GM18498 (cell line): Measurements from ENCODE around the gene IL17REL.

Source experiments
- ATAC-seq: cut with Tn5 transposase; IDR thresholded peaks from one replicate; pipeline ENCODE4 v1.9.1; 2021; ENCODE audit warnings: mild to moderate bottlenecking, moderate library complexity; ENCODE audit not compliant: unreplicated experiment

IL17REL gene

GRCh38 chr22:49969751-49970527 is 42.6 kb downstream of the IL17REL start:
- peak; percentile 1 for ATAC-seq

DNA sequence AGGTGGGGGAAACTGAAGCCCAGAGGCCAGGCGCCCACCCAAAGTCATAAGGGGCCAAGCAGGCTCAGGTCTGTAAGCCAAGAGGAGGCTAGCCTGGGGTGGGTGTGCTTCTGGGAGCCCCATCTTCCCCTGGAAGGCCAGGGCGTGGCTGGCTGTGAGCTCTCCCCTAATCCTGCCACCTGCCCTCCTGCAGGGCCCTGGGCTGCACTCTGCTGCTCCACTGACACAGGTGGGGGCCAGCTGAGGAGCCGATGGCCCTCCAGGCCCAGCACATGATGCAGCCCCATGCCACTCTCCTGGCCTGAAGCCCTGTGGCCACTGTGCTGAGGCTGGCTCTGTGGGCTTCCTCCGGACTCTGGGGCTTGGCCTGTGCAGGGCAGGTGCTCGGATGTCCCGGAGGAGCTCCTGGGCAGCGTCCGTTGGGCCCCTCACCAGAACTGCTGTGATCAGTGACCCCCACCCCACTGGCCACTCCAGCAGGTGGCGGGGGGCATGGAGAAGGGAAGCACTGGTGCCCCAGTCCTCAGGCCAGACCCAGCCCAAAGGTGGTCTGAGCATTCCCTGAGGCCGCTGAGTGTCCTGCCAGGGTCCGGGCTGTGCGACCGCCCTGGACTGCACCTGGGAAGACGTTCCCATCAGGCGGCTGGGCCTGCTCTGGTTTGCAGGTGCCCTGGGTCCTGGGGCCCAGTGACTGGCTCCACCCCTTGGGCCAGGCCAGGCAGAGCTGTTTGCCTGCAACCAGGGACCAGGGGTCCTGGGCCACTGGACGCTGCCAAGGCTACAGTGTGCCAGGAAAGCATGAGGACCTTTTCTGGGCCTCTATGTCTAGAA is 43.5 kb downstream of the IL17REL start:
- no peak for ATAC-seq

DNA sequence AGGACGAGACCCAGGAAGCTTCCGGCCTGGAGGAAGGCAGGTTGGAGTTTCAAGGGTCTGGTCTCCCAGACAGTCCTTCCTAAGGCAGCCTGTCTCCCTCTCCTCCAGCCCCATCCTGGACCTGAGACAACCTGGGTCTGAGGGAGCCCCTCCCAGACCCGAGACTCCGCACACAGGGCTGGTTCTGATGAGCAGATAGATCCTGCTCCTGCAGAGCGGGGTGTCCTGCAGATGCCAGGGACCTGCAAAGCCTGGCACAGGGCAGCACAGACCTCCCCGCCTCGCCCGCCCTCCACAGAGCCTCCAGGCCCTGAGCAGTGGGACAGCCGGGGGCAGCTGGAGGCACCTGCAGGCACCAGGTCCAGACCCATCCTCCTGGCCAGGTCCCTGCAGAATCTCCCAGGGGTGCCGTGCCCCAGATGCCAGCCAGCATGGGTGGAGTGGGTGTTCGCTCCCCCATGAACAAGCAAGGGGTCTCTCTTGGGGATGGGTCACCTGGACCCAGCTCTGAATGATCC is 44.2 kb downstream of the IL17REL start:
- no peak for ATAC-seq

GRCh38 chr22:49967706-49968208 is 44.8 kb downstream of the IL17REL start:
- no peak for ATAC-seq

DNA sequence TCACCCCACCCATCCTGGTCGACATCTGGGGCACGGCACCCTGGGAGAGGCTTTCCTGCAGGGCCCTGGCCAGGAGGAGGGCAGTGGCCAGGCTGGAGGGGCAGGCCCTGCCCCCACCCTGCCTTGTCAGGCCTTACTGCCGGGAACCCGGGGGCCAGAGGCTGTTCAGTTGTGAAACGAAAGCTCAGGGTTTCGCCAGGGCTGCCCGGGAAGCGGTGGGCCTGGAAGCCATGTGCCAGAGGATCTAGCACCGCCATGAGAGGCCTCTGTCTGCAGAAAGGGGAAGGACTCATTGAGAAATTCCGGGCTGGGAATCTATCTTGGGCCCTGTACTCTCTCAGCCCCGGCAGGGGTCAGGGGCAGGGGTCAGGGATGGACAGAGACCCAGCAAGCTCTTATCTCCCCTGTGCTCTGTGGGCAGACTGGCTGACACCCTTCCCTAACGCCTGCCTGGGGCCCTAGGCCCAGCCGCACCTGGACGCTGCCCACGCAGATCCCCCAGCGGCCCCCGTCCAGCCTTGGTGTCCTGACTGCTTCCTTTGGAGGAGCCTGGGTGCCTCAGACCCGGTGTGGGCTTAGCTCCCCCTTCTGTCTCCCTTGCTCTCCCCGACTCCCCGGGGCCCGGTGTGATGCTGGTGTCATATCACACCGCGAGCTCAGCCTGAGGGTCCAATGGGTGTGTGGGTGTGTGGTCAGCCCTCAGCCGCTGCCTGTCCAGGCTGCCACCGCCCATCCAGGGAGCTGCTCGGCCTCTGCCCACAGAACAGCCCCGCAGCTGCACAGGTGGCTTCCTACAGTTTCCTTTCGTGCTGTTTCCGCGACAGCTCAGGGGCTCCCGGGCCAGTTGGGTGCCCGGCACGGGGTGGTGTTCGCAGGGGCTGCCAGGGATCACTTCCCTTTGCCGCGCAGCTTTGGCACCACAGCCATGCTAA is 45.5 kb downstream of the IL17REL start:
- no peak for ATAC-seq

DNA sequence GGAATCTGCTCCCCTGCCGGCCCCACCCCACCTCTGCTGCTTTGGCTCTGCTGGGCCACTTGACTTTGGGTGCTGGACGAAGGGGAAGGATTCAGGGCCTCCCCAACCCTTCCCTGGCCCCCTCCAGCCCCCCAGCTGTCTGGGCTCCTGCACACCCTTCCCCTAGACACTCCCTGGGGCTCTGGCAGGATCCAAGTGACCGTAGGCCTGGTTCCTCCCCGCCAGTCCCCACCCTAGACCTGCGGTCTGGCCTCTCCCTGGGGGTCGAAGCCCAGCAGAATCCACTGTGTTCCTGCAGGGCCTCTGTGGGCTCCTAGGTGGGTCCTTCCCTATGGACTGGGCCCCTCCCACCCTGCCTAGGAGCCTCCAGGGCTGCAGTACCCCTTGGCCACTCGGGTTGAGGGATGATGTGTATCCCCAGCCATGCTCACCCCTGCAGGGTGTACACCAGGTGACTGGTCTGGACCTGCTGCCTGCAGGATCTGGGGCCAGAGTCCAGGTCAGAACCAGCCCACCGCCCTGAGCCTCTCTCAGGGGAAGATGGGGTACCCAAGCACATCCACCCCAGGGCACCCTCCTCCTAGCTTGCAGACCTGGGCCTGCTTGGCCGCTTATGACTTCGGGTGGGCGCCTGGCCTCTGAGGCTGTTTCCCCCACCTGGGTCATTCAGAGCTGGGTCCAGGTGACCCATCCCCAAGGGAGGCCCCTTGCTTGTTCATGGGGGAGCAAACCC is 46.4 kb downstream of the IL17REL start:
- ATAC-seq, result no peak

DNA sequence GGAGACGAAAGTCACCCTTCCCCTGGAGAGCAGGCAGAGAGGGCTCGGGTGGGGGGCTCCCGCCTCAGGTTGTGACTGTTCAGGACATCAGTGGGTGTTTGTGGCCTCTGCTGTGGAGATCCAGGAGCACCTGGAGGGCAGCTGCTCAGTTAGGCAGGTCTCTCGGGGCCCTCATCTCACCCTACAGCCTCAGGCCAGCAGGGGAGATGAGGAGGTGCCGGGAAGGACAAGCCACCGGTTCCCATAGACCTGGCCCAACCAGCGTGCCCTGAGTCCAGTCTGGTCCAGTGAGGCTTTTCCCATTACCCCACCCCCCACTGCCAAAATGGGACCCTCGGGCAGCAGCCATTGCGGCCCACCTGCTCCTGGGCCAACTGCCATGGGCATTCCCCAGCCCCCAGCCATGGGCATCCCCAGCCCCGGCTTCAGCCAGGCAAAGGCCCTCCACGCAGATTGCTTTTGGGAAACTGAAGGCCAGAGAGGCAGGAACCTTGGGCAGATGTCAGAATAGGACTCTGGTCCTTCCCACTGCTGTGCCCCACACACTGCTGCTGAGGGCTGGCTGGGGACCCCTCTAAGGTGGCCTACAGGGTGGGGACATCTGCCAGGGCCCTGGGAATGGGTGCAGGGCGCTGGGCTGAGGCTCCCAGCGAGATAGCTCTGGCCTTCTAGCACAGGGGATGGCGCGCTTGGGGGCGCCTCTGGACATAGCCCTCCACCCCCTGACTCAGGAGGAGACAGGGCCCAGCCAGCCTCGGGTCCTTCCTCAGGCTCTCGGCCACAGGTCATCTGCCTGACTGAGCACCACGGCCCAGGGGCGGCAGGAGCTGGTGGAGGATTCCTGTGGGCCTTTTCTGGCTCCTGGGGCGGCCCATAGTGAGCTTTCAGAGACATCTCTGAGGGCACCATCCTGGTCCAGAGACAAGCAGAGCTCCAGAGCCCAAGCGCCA is 47.2 kb downstream of the IL17REL start:
- ATAC-seq, result no peak

DNA sequence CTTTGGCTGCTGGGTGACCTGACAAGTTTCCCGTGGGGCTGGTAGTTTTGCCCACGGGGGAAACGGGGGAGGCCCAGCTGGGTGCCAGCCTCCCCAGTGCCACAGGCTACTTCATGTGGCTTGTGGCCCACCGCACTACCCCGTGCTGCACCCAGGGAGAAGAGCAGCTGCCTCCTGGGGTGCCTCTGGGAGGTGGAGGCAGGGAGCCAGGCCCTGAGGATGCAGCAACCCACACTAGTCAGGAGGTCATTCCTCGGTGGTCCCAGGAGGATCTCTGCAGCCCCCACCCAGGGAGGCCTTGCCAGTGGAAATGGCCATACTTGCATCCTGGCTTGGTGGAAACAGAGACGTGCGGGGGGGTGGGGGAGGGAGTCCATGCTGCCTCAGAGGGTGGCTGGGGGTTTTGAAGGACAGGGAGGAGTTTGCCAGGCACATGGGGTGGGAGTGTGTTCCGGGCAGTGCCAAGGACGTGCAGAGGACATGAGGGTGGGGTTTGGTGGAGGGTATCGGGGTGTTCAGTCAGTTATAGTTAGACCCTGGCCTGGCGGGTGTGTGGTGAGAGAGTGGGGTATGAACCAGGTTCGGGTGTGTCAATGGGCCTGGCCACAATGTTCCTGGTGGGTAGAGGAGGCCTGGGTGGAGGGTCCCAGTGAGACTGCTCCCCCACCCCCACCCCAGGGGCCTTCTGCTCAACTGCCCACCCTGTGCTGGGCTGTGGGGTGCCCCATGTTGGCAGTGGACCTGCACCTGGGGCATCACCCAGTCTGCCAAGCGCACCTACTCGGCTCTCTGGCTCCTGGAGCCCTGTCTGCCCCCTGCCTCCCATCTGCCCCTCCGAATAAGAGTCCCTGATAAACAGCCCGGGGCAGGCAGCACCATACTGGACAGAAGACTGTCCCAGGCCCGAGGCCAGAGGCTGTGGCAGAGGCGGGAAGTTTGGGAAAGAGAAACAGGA is 48.2 kb downstream of the IL17REL start:
- no peak for ATAC-seq

DNA sequence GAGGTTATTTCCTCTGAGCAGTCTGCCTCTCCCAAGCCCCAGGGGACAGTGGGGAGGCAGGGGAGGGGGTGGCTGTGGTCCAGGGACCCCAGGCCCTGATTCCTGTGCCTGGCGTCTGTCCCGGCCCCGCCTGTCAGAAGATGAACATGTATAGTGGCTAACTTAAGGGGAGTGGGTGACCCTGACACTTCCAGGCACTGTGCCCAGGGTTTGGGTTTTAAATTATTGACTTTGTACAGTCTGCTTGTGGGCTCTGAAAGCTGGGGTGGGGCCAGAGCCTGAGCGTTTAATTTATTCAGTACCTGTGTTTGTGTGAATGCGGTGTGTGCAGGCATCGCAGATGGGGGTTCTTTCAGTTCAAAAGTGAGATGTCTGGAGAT is 48.9 kb downstream of the IL17REL start:
- ATAC-seq, result no peak

DNA sequence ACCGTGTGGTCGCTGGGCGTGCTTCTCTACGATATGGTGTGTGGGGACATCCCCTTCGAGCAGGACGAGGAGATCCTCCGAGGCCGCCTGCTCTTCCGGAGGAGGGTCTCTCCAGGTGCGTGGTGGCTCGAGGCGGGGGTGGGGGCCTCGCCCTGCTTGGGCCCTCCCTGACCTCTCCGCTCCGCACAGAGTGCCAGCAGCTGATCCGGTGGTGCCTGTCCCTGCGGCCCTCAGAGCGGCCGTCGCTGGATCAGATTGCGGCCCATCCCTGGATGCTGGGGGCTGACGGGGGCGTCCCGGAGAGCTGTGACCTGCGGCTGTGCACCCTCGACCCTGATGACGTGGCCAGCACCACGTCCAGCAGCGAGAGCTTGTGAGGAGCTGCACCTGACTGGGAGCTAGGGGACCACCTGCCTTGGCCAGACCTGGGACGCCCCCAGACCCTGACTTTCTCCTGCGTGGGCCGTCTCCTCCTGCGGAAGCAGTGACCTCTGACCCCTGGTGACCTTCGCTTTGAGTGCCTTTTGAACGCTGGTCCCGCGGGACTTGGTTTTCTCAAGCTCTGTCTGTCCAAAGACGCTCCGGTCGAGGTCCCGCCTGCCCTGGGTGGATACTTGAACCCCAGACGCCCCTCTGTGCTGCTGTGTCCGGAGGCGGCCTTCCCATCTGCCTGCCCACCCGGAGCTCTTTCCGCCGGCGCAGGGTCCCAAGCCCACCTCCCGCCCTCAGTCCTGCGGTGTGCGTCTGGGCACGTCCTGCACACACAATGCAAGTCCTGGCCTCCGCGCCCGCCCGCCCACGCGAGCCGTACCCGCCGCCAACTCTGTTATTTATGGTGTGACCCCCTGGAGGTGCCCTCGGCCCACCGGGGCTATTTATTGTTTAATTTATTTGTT is 49.6 kb downstream of the IL17REL start:
- no peak for ATAC-seq

- no peak for ATAC-seq
Measured at GRCh38 chr22:49962012-49962750, 50.4 kb downstream of the IL17REL start.

DNA sequence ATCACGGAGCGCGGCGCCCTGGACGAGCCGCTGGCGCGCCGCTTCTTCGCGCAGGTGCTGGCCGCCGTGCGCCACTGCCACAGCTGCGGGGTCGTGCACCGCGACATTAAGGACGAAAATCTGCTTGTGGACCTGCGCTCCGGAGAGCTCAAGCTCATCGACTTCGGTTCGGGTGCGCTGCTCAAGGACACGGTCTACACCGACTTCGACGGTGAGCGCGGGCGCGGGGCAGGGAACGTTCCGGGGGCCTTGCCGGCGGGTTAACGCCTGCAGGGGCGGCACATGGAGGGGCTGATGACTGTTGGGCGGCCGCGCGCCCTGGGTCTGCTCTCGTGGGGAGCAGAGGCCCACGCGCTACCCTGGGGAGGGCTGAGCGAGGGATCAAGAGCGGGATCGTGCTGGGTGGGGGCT is 51.0 kb downstream of the IL17REL start:
- ATAC-seq, result no peak

- ATAC-seq, result peak; percentile 0
Measured at GRCh38 chr22:49961005-49961600, 51.5 kb downstream of the IL17REL start.

- ATAC-seq, result peak; percentile 73
Measured at GRCh38 chr22:49960159-49961004, 52.2 kb downstream of the IL17REL start, which contains the start of gene PIM3. PIM3 (plus strand) TSS chr22:49960772; CDS start chr22:49960948, 176 bp downstream.

DNA sequence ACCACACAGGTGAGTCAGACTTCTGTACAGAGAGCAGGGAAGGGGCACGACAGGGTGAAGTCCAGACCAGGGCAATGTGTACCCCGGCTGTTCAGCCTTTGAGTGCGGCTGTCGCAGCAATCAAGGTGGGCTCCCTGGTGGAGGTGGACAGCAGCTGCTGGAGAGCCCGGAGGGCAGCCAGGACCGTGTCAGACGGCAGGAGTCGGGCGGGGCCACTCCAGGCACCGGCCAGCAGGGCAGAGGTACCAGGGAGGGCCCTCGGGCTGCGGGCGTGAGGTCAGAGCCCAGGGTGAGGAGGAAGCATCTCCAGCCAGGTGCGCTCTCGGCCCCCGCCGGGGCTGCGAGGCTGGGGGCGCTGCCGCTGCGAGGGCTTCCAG is 52.8 kb downstream of the IL17REL start:
- ATAC-seq, result no peak
